ENCODE data around the gene LTBR.
"Not testable (repeated sequence)": the region's sequence is repeated elsewhere in the genome, so short reads cannot be mapped to it uniquely, and the experiment has no call there.

Gene LTBR

GRCh38 chr12:6383572-6384498, at the start of gene LTBR:
Gene LTBR (plus strand): TSS chr12:6384162. CDS start chr12:6384359, 197 bp downstream.
- DNase-seq (ENCODE audit: low read depth in 2 of 2), result no peak

GRCh38 chr12:6334359-6334758, 49.6 kb upstream of the LTBR start:
- no peak for DNase-seq (ENCODE audit: low read depth in 2 of 2)

- no peak for DNase-seq (ENCODE audit: low read depth in 2 of 2)
These were observed 49.0 kb upstream of the LTBR start for GRCh38 chr12:6334940-6335450.

GRCh38 chr12:6335451-6336078, 48.4 kb upstream of the LTBR start:
- peak; percentile 80 to 82 for DNase-seq (ENCODE audit: low read depth in 2 of 2)

- peak in 1 of 2 donors; percentile 60 for DNase-seq (ENCODE audit: low read depth in 2 of 2)
These were observed 47.7 kb upstream of the LTBR start for GRCh38 chr12:6336079-6336888.

- DNase-seq (ENCODE audit: low read depth in 2 of 2), result no peak
These were observed 46.8 kb upstream of the LTBR start for GRCh38 chr12:6336889-6337853.

GRCh38 chr12:6337958-6338433, 46.0 kb upstream of the LTBR start:
- DNase-seq (ENCODE audit: low read depth in 2 of 2), result no peak

GRCh38 chr12:6338536-6338935, 45.4 kb upstream of the LTBR start:
- DNase-seq (ENCODE audit: low read depth in 2 of 2), result not testable (repeated sequence)

- DNase-seq (ENCODE audit: low read depth in 2 of 2), result no peak
These were observed 45.0 kb upstream of the LTBR start for GRCh38 chr12:6338955-6339354.

- no peak for DNase-seq (ENCODE audit: low read depth in 2 of 2)
These were observed 43.8 kb upstream of the LTBR start for GRCh38 chr12:6340032-6340638.

- DNase-seq (ENCODE audit: low read depth in 2 of 2), result no peak
These were observed 43.1 kb upstream of the LTBR start for GRCh38 chr12:6340745-6341416.

GRCh38 chr12:6341417-6342139, 42.4 kb upstream of the LTBR start, which contains the start of gene TNFRSF1A:
Gene TNFRSF1A (minus strand): TSS chr12:6342076. CDS start chr12:6341814, 262 bp downstream.
- DNase-seq (ENCODE audit: low read depth in 2 of 2), result no peak

- DNase-seq (ENCODE audit: low read depth in 2 of 2), result no peak
These were observed 41.6 kb upstream of the LTBR start for GRCh38 chr12:6342140-6342889.

GRCh38 chr12:6343518-6343917, 40.4 kb upstream of the LTBR start:
- DNase-seq (ENCODE audit: low read depth in 2 of 2), result no peak

- DNase-seq (ENCODE audit: low read depth in 2 of 2), result not testable (repeated sequence)
These were observed 39.8 kb upstream of the LTBR start for GRCh38 chr12:6344101-6344660.

GRCh38 chr12:6345319-6346091, 38.5 kb upstream of the LTBR start:
- DNase-seq (ENCODE audit: low read depth in 2 of 2), result no peak
